HG02852 (cell line): ENCODE measurements around the gene LLGL1.
"Not testable (repeated sequence)": the region's sequence is repeated elsewhere in the genome, so short reads cannot be mapped to it uniquely, and the experiment has no call there.

ENCODE experiments used
- ATAC-seq: cut with Tn5 transposase; IDR thresholded peaks from one replicate; pipeline ENCODE4 v1.9.1; 2021; ENCODE audit warnings: mild to moderate bottlenecking, moderate library complexity; ENCODE audit not compliant: unreplicated experiment

The LLGL1 gene

DNA sequence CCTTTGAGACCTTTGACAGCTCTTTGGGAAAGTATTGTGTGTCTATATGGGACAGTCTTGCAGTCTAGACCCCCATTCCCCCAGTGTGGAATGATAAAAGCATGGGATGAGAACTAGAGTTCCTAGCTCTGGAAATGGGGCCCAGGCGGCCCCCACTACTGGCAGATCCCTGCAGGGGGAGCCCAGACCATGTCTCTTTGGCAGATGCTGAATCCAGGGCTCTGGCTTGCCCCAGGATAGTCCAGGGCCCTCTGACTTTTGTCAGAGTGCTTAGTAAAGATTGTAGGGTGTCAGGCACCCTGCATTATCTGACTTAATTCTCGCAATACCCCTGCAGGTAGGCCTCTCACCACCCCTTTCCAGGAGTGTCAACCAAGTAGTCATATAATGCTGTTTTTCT, 33.5 kb upstream of the LLGL1 start:
- ATAC-seq = no peak

DNA sequence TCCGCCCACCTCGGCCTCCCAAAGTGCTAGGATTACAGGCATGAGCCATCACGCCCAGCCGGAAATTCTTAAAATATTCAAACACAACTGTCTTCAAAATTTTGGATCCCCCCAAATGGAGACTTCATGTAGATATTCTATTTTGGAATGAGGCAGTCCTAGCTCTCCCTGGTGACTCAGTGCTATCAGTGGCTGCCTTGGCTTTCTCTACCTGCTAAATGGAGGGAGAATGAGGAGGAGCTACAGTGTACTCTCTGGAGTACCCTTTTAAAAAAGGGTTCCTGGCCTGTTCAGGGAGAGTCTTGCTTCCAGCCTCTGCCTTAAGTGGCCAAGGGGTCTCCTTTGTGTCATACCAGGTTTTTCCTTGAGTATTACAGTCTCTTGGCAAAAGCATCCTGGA, 31.0 kb upstream of the LLGL1 start:
- ATAC-seq = no peak

DNA sequence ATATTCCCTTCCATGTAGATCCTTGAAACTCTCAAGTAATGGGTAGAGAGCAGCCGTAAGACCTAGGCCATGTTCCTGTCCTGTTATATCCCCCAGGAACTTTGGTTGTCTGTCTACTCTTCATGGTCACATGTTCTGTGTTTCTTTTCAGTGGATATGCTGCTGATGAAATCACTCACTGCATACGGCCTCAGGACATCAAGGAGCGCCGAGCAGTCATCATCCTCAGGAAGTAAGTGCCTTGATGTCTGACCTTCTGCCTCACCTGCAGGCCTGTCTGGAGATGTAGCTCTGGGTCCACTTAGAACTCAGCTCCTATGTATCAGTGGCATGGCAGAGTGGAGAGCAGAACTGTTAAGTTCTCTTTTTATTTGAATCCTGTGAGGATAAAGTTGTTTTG, 30.6 kb upstream of the LLGL1 start:
- ATAC-seq = no peak

DNA sequence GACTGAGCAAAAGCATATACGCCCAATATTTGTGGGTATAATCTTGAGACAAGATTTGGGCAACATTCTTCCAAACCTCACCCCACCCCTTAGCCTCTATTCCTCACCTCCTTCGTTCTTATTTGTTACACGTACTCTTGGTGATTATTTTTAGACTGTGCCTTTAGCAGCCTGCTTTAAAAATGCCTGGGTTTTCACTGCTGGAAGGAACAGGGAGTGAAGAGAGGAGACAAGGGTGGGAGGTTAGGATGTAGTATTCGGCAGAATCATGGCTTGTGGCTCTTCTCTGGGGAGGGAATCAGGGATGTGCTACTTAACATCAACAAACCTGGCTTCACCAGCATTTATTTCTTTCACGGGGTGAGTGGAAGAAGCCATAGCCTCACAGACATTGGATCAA, 30.2 kb upstream of the LLGL1 start:
- ATAC-seq = no peak

DNA sequence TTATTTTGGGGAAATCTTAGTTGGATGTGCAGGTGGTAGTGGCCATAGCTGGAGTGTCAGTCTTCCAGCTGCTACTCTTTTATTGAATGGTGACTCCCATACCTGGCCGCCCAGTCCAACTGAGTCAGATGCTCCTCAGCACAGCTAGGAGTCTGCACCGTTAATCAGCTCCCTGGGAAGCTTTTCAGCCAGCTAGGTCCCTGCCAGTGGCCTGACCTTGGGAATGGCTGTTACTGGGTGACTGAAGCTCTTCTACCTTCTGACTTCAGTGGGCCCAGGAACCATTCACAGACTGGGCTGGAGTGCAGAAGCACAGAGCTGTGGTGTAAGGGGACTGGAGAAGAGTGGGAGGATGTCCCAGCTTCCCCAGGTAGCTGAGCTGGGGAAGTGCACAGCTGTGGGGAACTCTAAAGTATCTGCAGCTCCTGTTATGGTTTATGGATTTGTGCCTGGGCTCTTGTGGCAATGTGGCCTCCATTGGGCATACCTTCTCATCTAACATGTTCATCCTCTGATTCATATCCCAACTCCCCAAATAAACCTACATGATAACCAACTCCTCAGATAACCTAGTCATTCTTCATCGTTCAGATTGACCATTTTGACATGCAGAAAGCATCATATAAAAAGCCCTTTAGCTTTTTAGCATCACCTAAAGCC, 27.8 kb upstream of the LLGL1 start:
- ATAC-seq = no peak

DNA sequence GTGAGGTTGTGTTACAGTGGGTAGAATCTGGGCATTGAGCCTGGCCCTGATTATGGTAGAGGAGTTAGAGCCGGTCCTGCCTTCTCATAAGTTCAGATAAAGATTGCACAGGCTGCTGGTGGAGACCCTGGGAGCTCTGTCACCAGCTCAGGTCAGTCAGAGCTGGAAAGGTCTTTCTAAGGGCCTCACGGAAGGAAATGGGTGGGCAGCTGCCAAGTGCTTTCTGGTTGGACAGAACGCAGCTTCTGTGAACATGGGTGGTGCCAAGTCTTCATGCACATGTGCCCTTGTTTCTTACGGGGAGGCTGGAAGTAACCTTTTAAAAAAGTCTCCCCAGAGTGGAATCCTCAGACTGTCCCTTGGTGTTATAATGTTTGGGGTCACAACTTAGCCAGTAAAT, 26.9 kb upstream of the LLGL1 start:
- no peak for ATAC-seq

DNA sequence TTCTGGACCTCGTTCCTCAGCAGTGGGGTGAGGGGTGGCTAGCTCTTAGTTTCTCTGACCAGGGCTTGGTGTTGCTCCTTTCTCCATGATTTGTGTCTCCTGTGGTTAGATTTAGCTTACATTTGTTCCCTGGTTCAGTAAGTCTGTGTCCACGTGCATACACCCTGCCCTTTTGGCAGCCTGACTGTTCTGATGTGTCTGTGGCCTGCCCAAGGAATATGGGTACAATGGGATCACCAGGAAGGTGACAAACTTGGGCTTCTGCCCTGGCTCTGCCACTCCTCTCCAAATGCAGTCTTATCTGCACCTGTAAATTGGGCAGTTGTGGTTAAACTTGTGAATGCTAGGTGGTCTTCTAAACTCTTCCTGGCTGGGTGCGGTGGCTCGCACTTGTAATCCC, 24.3 kb upstream of the LLGL1 start:
- ATAC-seq = no peak

DNA sequence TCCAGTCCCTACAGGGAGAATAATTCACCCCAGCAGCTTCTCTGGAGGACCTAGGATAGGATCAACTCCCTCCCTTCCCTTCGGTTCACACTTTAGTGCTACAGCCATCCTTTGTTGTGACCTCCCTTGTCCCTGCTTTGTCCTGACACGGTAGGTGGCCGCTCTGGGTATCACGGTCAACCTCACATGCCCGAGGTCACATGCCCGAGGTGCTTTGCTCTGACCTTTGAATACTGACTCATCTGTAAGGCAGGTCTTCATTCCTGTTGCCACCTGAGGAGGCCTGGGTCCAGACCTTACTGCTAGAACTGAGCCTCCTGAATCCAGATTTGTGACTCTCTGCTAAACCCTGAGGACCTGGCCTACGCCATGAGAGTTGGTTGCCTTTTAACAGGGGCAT, 22.1 kb upstream of the LLGL1 start:
- no peak for ATAC-seq

DNA sequence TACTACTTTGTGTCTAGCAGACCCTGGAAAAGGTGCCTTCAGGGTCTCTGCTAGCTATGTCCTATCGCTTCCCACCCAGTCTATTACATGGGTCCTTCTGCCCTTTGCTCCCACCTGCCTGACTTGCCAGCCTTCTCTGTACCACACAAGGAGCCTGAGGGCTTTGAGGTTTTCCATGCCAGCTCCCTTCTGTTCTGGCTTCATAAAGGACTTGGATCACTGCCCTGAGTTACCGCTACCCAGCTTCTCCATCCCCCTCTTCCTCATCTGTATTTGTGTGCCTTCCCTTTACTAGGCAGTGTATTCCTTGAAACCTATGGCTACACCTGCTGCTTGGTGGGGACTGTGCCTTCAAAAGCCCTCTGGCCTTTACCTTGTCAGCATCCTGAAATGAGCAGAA, 19.6 kb upstream of the LLGL1 start:
- ATAC-seq = no peak

DNA sequence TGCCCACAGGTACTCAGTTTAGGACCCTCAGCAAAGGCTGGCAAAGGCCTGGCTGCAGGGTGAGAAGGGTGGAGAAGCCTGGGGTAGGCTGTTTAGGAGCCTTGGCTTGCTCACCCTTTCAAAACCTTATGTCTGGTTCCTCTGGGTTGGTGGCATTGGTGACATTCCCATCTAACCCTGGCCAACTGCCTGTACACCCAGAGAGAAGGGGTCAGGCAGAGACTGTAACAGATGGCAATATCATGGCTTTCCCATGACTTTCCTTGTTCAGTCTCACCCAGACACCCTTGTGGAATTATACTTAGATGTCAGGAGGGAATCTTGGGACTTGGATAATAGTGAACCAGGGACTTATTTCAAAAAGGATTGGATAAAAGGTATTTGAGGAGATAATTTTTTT, 18.5 kb upstream of the LLGL1 start:
- ATAC-seq = no peak

DNA sequence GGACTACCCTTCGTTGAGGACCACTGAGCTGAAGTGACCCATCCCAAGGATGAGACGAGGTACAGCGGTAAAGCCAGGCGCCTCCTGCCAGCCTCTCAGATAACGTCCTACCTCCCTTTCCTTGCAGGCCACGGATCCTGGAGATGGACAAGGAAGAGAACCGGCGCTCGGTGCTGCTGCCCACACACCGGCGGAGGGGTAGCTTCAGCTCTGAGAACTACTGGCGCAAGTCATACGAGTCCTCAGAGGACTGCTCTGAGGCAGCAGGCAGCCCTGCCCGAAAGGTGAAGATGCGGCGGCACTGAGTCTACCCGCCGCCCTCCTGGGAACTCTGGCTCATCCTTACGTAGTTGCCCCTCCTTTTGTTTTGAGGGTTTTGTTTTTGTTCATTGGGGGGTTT, 17.3 kb upstream of the LLGL1 start:
- no peak for ATAC-seq

DNA sequence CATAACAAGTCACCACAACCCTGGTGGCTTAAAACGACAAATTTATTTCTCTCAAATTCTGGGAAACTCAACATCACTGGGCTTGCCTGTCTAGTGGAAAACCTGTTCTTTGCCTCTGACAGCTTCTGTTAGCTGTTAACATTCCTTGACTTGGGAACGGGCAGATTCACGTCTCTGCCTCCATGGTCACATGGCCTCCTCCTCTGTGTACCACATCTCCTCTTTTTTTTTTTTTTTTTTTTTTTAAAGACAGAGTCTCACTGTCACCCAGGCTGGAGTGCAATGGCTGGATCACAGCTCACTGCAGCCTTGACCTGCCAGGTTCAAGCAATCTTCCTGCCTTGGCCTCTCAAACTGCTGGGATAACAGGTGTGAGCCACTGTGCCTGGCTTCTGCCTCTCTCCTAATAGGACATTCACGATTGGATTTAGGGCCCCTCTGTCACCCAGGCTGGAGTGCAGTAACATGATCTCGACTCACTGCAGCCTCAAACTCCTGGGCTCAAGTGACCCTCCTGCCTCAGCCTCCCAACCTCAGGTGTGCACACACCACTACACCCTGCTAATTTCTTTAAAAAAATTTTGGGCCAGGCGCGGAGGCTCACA, 11.7 kb upstream of the LLGL1 start:
- ATAC-seq = no peak

DNA sequence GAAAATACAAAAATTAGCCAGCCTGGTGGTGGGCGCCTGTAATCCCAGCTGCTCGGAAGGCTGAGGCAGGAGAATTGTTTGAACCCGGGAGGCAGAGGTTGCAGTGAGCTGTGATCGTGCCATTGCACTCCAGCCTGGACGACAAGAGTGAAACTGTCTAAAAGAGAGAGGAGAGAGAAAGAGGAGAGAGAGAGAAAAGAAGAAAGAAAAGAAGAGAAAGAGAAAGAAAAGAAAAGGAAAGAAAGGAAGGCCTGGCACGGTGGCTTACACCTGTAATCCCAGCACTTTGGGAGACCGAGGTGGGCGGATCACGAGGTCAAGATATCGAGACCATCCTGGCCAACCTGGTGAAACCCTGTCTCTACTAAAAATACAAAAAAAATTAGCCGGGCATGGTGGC, 8.5 kb upstream of the LLGL1 start:
- not testable (repeated sequence) for ATAC-seq

DNA sequence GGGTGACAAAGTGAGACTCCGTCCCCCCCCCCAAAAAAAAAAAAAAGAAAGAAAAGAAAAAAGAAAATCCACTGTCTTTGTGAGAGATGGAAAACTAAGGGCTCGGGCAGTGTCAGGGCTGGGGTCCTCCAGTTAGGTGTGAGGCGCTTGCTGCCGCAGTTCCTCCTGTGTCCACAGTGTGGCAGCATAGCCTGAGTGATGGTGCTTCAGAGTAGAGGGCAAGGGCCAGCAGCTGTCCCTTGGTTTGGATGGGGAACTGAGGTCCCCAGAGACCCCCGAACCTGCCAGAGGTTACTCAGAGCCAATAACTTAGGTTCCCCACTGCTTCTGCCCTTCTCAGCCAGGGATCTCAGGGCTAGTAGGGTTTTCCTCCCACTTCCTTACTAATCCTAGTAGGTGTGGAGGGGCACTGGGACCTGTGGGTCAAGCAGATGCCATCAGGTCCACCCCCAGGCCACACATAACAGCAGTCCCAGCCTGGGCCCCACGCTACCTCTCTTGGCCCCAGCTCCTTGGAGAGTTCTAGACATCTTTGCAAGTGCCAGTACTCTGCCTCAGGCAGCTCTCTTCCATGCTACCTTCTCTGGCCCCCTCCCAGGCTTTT, 7.9 kb upstream of the LLGL1 start:
- no peak for ATAC-seq

DNA sequence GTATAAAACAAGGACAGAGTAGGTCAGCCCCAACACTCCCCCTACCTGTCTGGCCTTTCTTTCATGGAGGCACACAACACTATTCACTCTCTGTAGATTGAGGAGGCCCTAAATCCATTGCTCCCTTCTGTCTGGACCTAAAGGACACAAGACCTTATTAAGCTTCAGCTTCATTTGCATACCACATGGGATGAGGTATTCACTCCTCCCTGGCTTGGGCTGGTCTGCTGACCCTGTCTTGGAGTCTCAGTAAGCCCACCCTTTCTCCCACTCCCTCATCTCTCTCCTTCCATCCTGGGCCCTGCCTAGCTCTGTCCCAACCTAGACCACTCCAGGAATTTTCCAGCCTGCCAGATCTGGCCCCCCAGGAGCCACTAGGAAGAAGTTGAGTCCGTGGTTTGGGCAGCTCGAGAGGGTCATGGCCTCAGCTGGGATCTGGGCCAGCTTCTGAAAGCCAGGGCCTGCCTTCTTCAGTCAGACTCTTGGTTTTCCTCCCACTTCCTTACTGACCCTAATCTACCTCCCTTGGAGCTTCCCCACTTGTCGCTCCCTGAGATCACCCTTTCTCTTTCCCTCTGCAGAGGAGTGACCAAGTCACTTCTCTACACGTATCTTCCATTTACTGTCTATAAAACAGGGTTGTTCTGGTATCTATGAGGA, 6.5 kb upstream of the LLGL1 start:
- no peak for ATAC-seq

DNA sequence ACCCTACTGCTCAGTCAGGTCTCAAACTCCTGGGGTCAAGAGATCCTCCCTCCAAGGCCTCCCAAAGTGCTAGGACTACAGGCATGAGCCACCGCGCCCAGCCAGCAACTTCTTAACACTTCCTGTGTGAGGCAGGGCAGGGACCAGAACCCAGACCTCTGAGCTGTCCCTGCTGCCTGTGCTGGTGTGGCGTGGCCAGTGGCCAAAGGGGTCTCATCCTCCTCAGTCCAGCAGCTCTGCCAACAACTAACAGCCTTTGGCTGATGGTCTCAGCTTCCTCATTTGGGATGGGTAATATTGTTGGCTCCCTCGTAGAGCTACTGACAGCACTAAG, 1.4 kb upstream of the LLGL1 start:
- ATAC-seq = no peak

DNA sequence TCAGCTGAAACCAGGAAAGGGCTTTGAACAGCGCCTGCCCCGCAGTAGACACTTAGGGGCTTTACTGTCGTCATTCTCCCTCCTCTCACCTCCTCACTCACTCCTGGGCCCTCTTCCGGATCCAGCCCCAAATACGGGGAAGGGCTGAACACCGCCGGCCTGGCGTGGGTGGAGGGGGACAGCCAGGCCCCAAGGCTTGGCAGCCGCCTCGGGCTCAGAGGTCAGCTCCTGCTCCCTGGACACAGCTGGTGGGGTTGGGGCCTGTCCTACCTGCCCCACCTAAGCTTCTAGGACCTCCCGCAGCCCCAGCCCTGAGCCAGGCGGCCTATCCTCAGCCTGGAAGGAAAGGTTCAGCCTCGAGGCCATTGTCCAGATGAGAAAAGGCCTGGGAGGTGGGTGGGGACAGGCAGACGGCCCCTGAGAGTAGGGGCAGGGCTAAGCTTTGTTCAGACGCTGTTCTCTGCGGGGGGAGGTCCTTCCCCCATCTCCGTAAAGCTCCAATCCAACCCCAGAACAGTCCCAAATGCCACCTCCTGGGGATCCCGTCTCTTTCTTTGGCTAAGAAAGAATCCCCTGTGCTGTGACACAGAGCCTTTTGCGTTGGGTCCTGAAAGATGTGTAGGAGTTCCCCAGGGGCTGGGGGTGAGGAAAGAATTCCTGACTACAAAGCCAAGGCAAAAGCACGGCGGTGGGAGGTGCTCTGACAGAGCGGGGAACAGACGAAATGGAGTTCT, 881 bp upstream of the LLGL1 start:
- no peak for ATAC-seq

DNA sequence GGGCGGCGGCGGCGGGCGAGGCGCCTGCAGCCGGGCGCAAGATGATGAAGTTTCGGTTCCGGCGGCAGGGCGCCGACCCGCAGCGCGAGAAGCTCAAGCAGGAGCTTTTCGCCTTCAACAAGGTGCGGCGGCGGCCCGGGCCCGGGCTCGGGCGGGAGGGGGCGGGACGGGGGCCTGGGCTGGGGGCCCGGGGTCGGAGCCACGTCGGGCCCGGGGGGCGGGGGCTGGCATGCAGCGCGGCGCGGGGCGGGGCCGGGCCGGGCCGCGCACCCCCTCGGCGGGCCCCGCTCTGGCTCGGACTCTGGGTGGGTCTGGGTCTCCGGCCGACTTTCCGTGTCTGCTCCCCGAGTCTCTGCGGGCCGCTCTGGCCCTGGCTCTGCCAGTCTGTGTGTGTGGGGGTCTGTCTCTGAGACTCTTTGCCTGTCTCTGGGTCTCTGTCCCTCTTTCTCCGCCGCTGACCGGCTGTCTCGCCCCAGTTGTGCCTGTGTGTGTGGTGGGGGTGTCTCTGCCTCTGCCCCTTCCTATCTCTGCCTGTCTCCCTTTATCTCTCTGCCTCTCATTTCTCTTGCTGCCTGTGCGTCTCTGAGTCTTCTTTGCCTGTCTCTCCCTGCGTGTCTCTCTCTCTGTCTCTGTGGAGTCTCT, 328 bp downstream of the LLGL1 start:
- ATAC-seq = peak; percentile 3

DNA sequence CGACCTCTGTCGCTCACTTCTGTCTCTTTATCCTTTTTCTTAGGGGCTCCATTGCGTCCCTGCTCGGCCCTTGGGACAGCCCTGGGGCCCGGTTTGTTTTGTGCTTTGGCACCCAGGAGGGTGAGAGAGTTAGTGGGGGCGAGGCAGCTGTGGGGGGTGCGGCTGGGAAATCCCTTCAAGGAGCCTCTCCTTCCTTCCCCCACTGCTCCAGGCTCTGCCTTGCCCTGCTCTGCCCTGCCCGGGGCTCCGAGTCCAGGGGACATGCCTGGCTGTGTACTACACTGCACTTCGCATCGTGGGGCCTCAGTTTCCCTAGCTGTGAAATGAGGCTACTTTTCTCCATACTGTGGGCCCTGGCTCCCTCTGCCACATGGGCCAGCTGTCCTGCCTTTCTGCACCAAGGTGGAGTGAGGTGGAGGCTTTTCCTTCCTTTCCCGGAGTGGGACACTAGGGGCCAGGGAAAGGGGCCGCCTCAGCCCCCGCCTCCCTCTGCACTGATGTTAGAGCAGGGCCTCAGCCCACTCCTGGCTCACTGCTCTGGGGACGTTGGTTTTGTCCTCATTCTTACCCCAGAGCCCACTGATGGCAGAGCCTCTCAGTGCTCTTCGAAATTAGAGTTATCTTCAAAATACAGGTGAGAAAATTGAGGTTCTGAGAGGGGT, 980 bp downstream of the LLGL1 start:
- ATAC-seq = no peak

DNA sequence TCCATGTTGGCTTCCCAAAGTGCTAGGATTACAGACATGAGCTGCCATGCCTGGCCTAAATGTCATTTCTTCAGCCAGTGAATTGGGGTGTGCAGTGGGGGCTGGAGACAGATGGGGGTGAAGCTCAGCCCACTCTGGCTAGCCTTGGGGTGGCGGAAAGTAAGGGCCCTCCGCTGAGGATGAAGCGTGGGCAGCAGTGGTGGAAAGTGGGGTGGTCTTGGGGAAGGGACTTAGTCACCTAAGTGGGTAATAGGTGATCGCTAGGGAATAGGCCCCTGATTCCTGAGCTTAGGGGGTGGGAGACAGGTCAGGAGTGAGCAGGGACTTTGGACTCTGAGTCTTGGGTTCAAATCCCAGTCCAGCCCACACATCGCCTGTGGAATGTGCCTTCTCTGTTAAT, 2.2 kb downstream of the LLGL1 start:
- no peak for ATAC-seq
